HCEC 1CT (cell line): Measurements from ENCODE around the gene TRIM2.
A peak's percentile ranks its signal among the peaks of the same experiment; 100 is the strongest.

Source experiments
- DNase-seq: peaks from one replicate; pipeline ENCODE4 v3.0.0-alpha.2; 2017

Gene TRIM2

DNA sequence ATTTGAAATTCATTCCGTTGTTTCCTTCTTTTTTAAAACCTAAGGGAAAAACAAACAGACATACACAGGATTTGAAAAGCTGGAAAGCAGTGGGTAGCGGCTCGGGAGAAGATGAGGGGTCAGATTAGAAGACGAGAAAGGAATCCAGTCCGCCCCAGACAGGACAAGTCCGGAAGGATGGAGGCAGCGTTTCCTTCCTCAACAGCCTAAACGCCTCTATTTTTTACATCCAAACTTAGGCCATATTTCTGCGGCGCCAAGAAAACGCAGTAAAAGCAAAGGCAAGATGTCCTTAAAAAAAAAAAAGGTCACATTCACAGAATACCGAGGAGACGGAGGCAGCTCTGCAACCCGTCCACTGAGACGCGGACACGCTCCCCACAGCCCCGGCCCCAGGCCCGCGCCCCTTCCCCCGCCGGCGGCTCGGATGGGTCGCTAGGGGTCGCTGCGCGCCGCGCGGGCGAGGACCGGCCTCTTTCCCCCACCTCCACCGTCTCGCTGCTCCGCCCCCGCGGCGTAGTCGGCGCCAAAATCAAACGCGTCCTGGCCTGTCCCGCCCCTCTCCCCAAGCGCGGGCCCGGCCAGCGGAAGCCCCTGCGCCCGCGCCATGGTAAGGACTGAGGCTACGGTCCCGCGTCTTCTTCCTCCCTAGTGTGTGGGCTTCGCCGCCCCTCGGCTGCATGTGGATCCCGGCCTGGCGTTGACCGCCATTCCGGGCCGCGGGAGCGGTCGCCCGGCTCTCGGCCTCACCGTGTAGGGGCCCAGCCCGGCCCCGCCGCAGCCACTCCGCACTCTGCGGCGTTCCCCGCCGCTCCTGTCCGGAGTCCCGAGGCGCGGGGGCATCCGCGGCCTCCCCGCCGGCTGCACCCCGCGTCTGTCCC, 140.1 kb downstream of the TRIM2 start, which contains the start of gene MND1:
TSS of gene MND1 (plus strand) at position 558 of the 881 bp plus-strand sequence. CDS start at position 608, 50 bp downstream.
- peak; percentile 68 for DNase-seq

GRCh38 chr4:153345012-153345981, 141.1 kb downstream of the TRIM2 start:
- DNase-seq: peak; percentile 53

GRCh38 chr4:153346031-153346430, 141.8 kb downstream of the TRIM2 start:
- no peak for DNase-seq

DNA sequence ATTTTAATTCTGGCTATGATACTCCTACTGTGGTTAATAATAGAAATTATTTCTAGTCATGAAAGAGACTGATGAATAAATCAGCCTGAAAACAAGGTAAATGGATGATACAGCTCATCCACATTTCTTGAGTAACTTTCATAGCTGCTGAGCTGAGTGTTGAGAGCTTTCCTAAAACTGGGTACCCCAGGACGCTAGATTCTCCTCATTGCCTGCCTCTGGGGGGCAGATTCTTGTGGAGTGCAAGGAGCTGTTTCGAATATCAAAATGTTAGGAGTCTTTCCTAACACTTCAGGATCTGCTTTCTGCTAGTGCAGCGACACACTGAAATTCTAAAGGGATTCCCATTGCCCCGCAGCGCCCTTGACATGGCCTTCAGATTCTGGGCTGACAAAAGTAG, 142.3 kb downstream of the TRIM2 start:
- DNase-seq: no peak

DNA sequence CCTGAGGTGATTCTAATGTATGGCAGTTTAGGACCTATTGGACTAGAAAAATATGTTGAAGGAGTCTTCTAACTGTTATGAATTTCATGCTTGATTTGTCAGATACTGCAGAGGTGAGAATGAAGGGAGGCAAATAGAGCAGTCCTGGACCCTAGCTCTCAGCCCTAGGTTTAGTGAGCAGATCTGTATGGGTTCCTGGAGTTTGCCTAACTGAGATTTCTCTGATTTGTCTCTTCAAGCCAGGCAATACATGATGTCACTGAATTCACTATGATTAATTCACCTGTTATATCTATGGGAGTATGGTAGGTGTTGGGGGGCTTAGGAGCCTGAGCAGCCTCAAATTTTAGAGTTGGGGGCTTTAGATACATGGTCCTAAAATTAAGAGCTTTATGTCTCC, 142.9 kb downstream of the TRIM2 start:
- no peak for DNase-seq

DNA sequence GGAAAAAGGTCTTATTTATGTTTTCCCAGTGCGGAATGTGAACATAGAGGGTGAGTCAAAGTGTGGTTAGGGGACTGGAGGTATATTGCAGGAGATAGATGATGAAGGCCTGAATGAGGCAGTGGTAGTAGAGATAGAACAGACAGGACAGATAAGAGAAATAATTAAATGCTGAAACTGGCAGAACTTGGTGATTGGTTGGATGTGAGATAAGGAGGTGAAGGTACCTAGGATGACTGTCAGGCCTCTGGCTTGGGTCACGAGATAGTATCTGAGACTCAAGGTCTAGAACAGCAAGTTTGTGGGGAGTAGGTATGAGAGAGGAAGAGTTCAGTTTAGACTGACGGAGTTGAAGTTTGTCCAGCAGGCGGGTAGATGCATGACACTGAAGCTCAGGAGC, 143.8 kb downstream of the TRIM2 start:
- DNase-seq: no peak

- DNase-seq: no peak
Observed at GRCh38 chr4:153349206-153349805, 145.1 kb downstream of the TRIM2 start.

DNA sequence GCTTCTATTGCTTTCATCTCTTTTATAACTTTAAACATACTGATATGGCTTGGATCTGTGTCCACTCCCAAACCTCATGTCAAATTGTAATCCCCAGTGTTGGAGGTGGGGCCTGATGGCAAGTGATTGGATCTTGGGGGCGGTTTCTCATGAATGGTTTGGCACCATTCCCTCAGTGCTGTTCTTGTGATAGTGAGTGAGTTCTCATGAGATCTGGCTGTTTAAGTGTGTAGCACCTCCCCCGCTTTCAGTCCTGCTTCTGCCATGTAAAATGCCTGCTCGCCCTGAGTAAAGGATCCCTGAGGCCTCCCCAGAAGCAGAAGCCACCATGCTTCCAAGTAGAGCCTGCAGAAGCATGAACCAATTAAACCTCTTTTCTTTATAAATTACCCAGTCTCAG, 157.9 kb downstream of the TRIM2 start:
- DNase-seq: no peak

GRCh38 chr4:153364061-153364460, 159.8 kb downstream of the TRIM2 start:
- DNase-seq: peak; percentile 4

GRCh38 chr4:153365003-153365402, 160.8 kb downstream of the TRIM2 start:
- no peak for DNase-seq

- no peak for DNase-seq
Observed at GRCh38 chr4:153366486-153366885, 162.2 kb downstream of the TRIM2 start.

DNA sequence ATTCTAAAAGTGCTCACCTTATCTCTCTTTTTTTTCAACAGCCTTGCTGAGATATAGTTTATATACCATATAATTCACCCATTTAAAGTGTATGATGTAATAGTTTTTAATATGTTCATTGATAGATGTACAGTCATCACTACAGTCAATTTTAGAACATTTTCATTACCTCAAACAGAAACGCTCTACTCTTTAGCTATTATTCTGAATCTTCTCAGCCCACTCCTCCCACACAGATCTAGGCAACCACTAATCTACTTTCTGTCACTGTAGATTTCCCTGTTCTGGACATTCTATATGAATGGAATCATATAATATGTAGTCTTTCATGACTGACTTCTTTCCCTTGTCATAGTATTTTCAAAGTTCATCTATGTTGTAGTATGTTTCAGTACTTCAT, 162.8 kb downstream of the TRIM2 start:
- DNase-seq: no peak

GRCh38 chr4:153369021-153369420, 164.8 kb downstream of the TRIM2 start:
- DNase-seq: no peak

- DNase-seq: no peak
Observed at GRCh38 chr4:153371701-153372234, 167.5 kb downstream of the TRIM2 start.

GRCh38 chr4:153372967-153373562, 168.8 kb downstream of the TRIM2 start:
- DNase-seq: no peak

DNA sequence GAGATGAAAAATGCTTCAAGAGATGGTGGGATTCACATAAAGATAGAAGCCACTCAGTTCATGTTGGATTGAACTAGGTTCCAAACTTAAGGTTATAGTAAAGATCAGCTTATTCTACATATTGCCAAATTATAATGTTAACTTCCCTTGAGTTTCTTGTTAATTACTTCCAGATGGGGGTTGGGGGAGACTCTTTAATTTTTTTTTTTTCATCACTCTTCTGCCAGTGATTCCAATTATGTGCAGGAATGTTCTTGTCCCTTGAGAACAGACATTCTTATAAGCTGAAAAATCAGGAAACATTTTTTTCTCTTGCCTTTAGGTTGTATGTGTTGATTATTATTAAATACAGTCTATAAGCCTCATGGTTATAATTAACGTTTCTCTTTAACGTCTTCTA, 170.2 kb downstream of the TRIM2 start:
- DNase-seq: no peak

DNA sequence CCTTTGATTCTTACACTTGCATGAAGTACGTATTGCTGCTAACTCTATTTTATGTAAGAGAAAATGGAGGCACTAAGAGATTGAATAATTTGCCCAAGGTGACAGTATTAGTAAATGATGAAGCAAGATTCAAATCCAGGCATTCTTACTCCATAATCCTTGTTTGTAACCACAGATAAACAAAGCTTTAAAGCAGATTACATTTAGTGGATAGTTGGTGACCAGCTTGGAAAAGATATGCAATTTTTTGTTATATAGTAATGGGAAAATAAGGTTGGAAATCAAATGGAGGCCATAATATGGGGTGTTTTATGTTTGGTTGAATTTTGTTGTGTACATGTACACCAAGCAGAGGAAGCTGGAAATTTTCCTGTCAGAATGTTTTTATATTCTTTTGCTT, 171.1 kb downstream of the TRIM2 start:
- no peak for DNase-seq

GRCh38 chr4:153383131-153383530, 178.9 kb downstream of the TRIM2 start:
- DNase-seq: no peak

GRCh38 chr4:153384160-153384559, 179.9 kb downstream of the TRIM2 start:
- no peak for DNase-seq

- no peak for DNase-seq
Observed at GRCh38 chr4:153385784-153386183, 181.5 kb downstream of the TRIM2 start.

DNA sequence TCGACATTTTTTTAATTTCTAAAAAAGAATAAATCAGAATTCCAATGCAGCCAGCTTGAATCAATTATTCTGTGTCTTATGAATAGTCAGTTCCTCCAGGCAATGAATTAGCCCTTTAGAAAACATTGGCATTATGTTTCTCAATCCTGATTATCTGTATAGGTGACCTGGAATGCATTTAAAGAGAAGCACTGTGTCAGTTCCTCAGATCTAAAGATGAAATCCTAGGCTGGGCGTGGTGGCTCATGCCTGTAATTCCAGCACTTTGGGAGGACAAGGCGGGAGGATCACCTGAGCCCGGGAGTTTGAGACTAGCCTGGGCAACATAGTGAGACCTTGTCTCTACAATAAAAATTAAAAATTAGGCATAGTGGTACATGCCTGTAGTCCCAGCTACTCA, 183.7 kb downstream of the TRIM2 start:
- no peak for DNase-seq
